Superior temporal gyrus (tissue), 1 donor: ENCODE data around the gene RBMS3.

Source experiments
- DNase-seq: peaks from one replicate; pipeline ENCODE4 v3.0.0-alpha.2; 2016; ENCODE audit errors: extremely low spot score

Gene RBMS3

DNA sequence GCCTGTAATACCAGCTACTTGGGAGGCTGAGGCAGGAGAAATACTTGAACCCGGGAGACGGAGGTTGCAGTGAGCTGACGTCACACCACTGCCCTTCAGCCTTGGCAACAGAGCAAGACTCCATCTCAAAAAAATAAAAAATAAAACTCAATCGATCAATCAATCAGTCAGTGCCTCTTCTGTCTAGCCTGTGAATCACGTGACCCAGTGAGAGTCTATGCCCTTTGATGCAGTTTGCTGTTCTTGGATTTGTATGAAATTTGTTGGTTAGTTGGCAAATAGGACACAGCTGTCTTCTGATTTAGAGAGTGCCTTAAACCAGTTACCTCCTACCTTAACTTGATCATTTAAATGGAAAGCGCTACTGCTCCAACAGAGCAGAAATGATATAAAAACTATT lies 3.6 kb upstream of the RBMS3 start:
- DNase-seq = no peak

DNA sequence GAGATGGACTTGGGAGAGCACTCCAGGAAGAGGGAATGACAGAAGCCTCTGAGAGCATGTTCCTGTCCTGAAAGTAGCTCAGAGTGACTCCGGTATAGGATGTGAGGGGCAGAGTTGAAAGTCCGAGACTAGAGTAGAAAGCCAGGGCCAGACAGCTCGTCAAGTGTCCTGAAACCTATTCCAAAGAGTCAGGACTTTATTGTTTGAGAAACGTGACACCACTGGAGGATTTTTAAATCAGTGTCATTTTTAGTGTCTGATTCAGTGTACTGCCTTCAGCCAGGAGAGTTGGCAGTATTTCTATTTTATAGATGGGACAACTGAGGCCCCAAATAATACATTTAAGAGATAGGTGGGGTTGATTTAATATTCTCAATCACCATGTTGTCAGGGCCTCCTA lies 1.6 kb upstream of the RBMS3 start:
- DNase-seq = no peak

GRCh38 chr3:29279806-29280205 lies 1.1 kb upstream of the RBMS3 start:
- DNase-seq = peak; percentile 52

- DNase-seq = no peak
These were observed 148 bp downstream of the RBMS3 start for GRCh38 chr3:29281094-29281343.

DNA sequence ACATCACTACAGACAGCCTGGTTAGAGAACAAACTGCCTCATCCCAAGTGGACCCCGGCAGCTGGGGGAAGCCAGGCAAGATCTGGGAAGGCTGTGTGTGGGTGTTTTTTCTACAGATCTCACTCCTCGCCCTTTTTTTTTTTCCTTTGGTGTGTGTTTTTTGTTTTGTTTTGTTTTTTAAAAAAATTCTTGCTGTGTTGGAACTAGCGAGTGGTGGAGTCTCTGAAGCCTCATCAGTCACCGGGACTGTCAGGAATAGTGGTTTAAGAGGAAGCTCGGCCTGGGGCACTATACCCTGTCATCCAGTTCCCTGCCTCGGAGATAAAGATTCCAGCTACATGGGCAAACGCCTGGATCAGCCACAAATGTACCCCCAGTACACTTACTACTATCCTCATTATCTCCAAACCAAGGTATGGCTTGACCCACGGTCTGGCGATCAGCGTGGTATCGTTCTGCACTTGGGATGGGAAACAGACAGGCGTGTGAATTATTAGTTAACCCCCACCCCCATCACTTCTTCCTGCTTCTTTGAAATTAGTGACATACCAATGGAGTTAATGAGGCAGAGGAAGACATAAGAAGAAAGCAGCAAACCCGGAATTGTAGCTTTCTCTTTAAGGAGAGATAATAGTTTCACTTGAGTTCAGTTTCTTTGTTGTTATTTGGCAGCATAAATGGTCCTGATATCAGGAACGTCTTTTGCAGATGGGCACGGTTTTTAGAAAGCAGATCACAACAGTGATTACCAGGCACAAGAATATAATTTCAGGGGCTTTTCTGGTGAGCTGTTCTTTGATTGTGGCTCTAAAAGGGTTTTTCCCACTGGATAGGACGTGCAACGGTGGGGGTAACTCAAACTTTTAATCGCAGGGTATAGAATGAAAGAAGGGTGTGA lies 722 bp downstream of the RBMS3 start:
- no peak for DNase-seq

GRCh38 chr3:29282427-29283230 lies 1.8 kb downstream of the RBMS3 start:
- DNase-seq = no peak

DNA sequence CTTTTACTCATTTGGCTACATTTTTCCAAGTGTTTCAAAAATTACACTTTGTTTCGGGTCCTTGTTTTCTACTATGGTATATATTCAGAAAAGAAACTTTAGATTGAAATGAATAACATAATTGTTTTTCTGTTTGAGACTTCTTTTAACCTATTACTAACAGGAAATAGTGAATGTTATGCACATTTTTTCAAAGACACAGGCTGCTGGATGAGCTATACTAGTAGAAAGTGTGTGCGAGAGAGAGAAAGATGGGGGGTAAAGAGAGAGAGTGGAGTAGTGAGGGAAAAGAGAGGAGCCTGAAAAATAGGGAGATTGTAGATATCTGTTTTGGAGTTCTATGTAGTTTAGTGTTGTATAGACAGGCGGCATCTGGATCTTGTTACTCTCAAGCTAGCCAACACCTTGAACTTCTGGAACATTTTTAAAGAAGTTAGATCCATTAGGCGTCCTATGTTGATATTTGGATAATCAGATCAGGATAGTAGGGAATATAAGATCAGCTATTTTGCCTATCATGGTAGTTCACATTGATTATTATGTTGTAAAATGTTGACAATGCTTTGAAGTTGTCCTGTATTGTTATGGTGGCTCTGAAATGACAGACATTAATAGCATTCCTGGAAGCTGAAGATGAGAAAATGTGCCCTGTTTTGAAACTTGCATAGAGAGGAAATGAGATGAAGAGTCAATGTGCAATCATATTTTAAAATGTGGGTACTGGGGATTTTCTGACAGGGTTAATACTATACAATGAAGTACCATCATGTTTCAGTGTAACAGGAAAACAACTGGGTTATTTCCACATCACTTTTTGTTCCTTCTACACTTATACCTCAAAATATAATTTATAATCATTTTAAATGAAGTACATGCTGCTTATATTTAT lies 2.6 kb downstream of the RBMS3 start:
- no peak for DNase-seq

DNA sequence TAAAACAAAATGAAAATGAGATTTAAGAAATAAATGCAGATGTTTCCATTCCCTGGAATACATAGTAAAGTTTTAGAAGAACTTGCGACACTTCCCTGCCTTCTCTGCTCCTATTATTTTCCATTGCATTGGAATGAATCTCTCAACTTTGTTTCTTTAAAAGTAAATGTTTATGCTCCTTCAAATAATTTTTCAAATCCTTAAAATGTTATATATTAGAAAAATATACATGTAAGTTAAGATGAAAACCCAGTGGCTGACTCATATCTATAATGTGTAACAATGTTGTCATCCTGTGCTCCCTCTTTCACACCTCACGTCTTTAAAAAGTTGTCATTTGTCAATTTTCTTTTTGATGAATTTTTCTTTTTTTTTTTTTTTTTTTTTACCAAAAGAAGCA lies 3.6 kb downstream of the RBMS3 start:
- no peak for DNase-seq

DNA sequence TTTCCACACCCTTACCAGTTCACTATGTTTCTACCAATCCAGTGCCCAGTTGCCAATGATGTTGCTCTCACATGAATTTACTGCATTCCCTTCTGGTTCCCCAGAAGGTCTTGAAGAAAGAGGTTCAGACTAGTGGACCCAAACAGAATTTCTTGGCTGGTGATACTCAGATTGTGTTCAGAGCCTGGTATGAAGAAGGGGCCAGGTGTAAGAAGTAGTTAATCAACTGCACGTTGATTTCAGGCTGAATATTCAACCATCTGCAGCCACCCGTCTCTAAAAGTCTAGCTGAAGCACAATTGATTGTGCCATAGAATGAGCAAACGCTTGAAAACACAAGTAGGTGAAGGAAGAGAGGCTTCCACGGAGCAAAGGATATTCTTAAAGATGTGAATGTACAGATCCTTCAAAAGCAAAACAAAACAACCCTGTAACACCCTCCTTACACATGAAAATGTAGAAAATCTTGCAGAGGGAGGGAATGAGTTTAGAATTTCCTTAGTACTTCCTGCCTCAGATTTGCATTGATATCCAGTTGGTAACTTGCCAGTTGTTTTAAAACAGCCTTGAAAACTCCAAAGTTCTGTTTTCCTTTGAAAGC lies 4.7 kb downstream of the RBMS3 start:
- DNase-seq = no peak

DNA sequence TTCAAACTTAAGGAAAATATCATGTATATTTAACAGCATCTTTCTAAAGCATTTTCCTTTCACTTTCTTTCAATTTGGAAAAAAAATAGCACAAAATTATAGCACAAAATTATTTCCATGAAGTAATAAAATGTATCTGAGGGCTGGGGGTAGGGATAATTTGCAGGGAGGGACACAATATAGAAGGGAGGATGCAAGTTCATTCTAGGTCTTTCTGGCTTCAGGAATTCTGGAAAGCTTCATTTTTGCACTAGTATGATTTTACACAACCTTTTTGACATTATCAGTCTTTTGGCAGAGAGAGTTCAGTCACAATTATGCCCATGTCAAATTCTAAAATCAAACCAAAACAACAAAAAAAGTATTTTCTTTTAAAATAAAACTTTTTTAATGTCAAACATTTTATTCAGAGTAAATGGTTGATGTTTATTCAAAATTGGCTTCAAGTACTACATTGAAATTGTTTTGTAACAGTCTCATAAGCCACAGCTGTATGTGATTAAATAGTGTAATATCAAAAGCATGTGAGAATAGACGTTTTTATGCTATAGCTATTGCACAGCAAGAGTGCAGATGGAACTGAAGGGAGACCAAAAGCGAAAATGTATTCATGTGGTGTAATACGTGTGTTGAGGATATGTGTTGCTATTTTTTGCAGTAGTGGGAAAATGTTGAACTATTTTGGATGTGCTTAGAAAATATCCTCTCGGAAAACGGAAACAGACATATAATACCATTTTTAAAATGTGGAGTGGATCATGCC lies 5.8 kb downstream of the RBMS3 start:
- DNase-seq = no peak

DNA sequence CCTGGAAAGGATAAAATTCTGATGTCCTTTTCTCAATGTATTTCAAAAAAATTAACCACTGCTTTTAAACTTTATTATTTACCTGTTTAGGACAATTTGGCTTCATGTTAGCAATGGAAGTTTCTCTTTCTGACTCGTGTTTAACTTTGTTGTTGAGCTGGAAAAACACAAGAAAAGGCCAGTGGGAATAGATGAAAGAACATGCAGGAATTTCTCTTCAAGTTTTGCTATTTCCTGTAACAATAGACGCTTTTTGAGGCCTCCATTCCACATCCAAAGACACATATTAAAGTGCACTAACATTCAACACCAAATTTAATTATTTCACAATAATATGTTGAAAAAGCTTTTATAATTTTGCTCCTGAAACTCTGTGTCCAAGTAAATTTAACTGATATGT lies 9.7 kb downstream of the RBMS3 start:
- no peak for DNase-seq

DNA sequence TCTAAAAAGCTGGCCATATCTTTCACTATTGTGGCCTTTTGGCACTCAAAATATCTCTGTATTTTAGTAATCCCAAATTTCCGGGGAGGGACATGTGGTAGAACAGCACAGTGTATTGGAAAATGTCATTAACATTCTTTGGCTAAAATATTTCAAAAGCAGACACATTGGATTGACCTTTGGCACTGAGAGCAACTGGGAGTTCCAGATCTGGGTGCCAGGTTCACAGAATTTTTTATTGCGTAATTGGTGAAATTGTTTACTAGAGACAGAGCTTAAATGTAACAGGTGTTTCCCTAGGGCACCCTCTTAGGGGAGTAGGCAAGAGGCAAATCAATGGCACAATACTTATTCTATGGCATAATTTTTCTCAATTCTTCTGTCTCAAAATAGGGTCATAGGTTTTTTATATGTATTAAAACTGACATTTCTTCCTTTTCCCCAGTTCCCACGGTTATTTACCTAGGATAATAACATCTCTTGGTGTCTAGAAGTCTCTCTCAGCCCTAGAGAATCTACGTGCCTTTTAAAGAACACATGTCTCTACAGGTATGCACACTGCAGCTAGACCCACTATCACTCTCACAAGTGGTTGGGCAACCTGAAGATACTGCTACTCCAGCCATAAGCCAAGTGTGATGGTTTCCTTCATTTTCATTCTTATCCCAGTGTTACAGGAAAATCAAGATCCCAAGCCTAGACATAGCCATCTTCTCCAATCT lies 10.6 kb downstream of the RBMS3 start:
- DNase-seq = no peak

- DNase-seq = no peak
These were observed 11.1 kb downstream of the RBMS3 start for GRCh38 chr3:29291982-29292363.

GRCh38 chr3:29293421-29293820 lies 12.6 kb downstream of the RBMS3 start:
- no peak for DNase-seq

GRCh38 chr3:29297998-29298397 lies 17.1 kb downstream of the RBMS3 start:
- DNase-seq = no peak

DNA sequence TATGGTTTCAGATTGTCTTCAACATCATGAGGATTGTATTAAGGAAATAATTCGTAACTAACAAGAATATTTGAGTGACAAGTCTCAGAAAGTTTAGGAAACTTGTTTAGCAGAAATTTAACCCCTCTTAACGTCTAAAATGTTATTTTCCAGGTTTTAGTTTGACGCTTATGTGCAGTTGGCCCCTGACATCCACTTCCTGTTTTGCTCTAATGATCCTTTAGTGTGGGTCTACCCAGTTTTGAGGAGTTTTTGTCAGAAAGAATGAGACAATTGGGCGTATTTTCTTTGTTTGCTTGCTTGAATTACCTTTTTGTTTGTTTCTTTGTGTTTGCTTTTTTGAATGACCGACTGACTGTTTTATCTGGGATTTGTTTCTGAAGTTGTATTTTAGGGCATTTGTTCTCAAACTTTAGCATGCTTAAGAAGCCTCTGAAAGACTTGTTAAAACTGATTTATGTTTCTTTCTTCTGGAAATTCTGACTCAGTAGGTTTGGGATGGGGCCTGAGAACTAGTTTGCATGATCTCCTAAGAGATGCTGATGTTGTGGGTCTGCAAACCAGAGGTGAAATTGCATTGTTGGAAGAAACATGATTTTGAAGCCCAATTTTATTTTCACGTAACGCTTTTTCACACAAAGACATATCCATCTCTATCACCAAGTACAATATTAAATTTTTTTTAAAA lies 20.6 kb downstream of the RBMS3 start:
- no peak for DNase-seq

DNA sequence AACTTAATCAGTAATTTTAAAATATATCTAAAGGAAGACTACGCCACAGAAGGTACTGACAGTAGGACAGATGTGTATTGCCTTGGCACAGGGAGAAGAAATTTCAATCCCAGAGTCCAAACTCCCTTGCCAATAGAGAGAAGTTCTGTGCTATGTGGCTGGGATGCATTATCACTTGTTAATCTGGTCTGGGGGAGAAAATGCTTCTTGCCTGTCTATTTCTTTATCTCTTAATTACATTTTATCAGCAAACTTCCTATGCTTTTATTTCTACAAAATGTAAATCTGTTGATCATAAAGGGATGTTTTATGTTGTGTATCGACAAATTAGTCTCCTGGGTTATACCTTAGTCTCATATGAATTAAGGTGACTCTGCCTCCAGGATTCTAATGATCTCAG lies 21.7 kb downstream of the RBMS3 start:
- no peak for DNase-seq

DNA sequence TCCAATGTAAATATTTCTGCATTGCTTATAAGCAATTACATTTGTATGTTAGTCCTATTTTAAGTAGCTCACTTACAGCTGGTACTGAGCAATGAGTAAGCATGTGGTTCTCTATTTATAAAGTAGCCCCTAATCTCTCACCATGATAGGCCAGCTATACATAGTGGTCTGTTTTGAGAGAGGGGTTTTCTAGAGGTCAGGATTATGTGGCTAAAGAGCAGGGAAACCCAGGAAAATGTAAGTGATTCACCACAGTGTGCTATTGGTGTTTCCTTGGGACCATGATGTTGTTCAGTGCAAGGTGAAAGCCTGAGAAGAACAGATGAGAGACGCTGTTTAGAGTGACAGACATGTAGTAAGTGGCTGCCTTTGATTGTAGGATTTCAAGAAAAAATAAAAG lies 26.4 kb downstream of the RBMS3 start:
- DNase-seq = no peak

DNA sequence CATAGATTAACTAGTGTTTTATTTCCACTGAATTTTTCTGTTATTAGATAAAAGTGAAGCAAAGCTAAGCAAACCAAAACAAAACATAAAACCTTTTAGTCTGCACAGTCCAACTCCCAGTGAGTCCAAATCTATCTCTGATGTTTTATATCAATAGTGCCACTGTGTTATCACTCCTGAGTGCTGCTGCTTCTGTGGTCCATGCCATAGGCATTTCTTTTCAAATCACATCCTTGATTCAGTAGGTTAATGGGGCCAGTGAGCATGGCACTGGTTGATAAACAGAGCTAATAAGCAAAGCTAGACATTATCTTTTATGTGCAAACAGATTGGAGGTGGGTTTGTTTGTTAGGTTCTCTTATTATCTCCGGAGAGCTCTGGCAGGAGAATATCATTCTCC lies 30.0 kb downstream of the RBMS3 start:
- no peak for DNase-seq

DNA sequence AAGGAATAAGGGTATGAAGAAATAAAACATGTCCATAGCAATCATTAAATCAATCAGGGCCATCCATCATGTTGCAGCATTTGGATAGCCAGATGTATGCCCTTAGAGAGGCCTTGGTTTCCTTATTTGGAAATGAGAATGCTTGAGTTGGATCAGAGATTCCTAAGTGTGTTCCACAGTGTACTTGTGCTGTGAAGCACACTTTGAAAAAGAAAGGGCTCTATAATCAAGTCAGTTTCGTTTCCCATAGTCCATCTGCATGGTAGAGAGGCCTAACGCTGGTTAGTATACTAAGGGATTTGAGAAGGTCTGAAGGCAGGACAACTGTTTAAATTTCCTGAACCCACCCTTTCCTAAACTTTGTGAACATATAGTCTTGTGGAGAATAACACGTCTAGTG lies 30.9 kb downstream of the RBMS3 start:
- no peak for DNase-seq
